Heart left ventricle (tissue), 13 donors: ENCODE results near the gene CECR2.

Experiments
- POLR2A ChIP-seq, 2 donors: fragments of 450-650 bp; IDR thresholded peaks; one replicate each; pipeline ENCODE4 v1.6.1; 2017; ENCODE audit warnings: antibody characterized with exemption in 2 of 2, mild to moderate bottlenecking in 2 of 2, moderate library complexity in 2 of 2
- TF ChIP-seq, protein P1 (sequence below), 12 donors: fragments of 200-600 bp; sonication (generic) in 4 of 12; IDR thresholded peaks; one replicate each; pipeline versions ENCODE4 v1.5.0 to v1.8.0; 2018 to 2022; ENCODE audit warnings: antibody characterized with exemption in 12 of 12, mild to moderate bottlenecking in 5 of 12
- donor health status: ischemic (EF 13 %, LVEDD 7.1; RV severe dilation, severe dysfunction).
- donor health status: DM: no; HTN: yes; CAD: no.
- donor health status: DM: no; HTN: no; CAD: no.
- donor health status: ischemic (EF 25% LVEDD 6.9; RV normal size, moderate dysfunction).
- donor health status: ischemic (EF 25% LVEDD 5.7; RV mildly dilated, moderate dysfunction).
- donor health status: ischemic (EF 35%, LVEDD 5.7; RV mildly dilated, moderate dysfunction).
- donor health status: nonischemic (EF 11% LVEDD 7.7; RV severe dilation, severe dysfunction).
- donor health status: DM: yes; HTN: yes; CAD: no.
- donor health status: PGD.
- donor health status: ischemic (EF 29% LVEDD 5.4; RV normal size, mild dysfunction).
- donor health status: nonischemic (EF 23%, LVEDD 6.1; RV moderate dilation, normal function).

- TF ChIP-seq, protein P1, sequence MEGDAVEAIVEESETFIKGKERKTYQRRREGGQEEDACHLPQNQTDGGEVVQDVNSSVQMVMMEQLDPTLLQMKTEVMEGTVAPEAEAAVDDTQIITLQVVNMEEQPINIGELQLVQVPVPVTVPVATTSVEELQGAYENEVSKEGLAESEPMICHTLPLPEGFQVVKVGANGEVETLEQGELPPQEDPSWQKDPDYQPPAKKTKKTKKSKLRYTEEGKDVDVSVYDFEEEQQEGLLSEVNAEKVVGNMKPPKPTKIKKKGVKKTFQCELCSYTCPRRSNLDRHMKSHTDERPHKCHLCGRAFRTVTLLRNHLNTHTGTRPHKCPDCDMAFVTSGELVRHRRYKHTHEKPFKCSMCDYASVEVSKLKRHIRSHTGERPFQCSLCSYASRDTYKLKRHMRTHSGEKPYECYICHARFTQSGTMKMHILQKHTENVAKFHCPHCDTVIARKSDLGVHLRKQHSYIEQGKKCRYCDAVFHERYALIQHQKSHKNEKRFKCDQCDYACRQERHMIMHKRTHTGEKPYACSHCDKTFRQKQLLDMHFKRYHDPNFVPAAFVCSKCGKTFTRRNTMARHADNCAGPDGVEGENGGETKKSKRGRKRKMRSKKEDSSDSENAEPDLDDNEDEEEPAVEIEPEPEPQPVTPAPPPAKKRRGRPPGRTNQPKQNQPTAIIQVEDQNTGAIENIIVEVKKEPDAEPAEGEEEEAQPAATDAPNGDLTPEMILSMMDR (IDR thresholded peaks at IDR 0.05): no peak
- no peak for TF ChIP-seq POLR2A (IDR thresholded peaks at IDR 0.05)
These were observed 50.1 kb downstream of the CECR2 start for GRCh38 chr22:17419348-17419747.
